GM23248 (cell line): ENCODE results near the gene CACNA1D. TPM values are rescaled to one million over a fixed set of nuclear protein-coding genes. Genes with fewer than 3 reads are reported as not detected.
"Not testable (repeated sequence)": the region's sequence is repeated elsewhere in the genome, so short reads cannot be mapped to it uniquely, and the experiment has no call there.

Source experiments
- DNase-seq: peaks from one replicate; pipeline ENCODE4 v3.0.0-alpha.2; 2015
- H2AFZ ChIP-seq: fragments of 200-600 bp; sonication (generic); 2 replicates; pipeline ENCODE4 v1.6.1; 2016; ENCODE audit warnings: antibody characterized with exemption
- H3F3A ChIP-seq: fragments of 200-600 bp; sonication (generic); 2 replicates; pipeline ENCODE4 v1.6.1; 2016; ENCODE audit warnings: mild to moderate bottlenecking, antibody characterized with exemption, mixed run types; ENCODE audit not compliant: insufficient read depth
- H3K27ac ChIP-seq: fragments of 200-600 bp; sonication (generic); 2 replicates; pipeline ENCODE4 v1.5.1; 2016; ENCODE audit warnings: mild to moderate bottlenecking
- H3K27me3 ChIP-seq: fragments of 200-600 bp; sonication (generic); replicated peaks from 2 replicates; pipeline ENCODE4 v1.6.1; 2016; ENCODE audit warnings: mild to moderate bottlenecking; ENCODE audit not compliant: insufficient read depth
- H3K36me3 ChIP-seq: fragments of 200-600 bp; sonication (generic); 2 replicates; pipeline ENCODE4 v1.6.1; 2016; ENCODE audit warnings: low read depth, mild to moderate bottlenecking
- H3K4me1 ChIP-seq: fragments of 200-600 bp; sonication (generic); 2 replicates; pipeline ENCODE4 v1.6.1; 2016; ENCODE audit warnings: mild to moderate bottlenecking; ENCODE audit not compliant: insufficient read depth
- H3K4me2 ChIP-seq: fragments of 200-600 bp; sonication (generic); one replicate; pipeline ENCODE4 v1.6.1; 2016; ENCODE audit warnings: mild to moderate bottlenecking; ENCODE audit not compliant: unreplicated experiment
- H3K4me3 ChIP-seq: fragments of 200-600 bp; sonication (generic); 2 replicates; pipeline ENCODE4 v1.5.1; 2016; ENCODE audit warnings: mild to moderate bottlenecking
- H3K79me2 ChIP-seq: fragments of 200-600 bp; sonication (generic); 2 replicates; pipeline ENCODE4 v1.6.1; 2016; ENCODE audit warnings: mild to moderate bottlenecking; ENCODE audit not compliant: insufficient read depth
- H3K9ac ChIP-seq: fragments of 200-600 bp; sonication (generic); 2 replicates; pipeline ENCODE4 v1.6.1; 2016; ENCODE audit warnings: mild to moderate bottlenecking
- H3K9me2 ChIP-seq: fragments of 200-600 bp; sonication (generic); 2 replicates; pipeline ENCODE4 v1.6.1; 2016; ENCODE audit warnings: mixed run types, mild to moderate bottlenecking, moderate library complexity; ENCODE audit not compliant: insufficient read depth
- H3K9me3 ChIP-seq: fragments of 200-600 bp; sonication (generic); one replicate; pipeline ENCODE4 v1.6.1; 2017; ENCODE audit warnings: low read depth
- H4K20me1 ChIP-seq: fragments of 200-600 bp; sonication (generic); 2 replicates; pipeline ENCODE4 v1.6.0; 2016; ENCODE audit not compliant: insufficient read depth
- EZH2 ChIP-seq: fragments of 200-600 bp; sonication (generic); IDR thresholded peaks from 2 replicates; pipeline ENCODE4 v1.6.1; 2018; ENCODE audit warnings: antibody characterized with exemption, mild to moderate bottlenecking; ENCODE audit not compliant: insufficient read depth, poor library complexity, severe bottlenecking
- EZH2phosphoT487 ChIP-seq: fragments of 200-600 bp; sonication (generic); IDR thresholded peaks from 2 replicates; pipeline ENCODE4 v1.6.1; 2018; ENCODE audit warnings: antibody characterized with exemption, moderate library complexity, mild to moderate bottlenecking, low read depth; ENCODE audit not compliant: insufficient read depth
- WGBS, 2 experiments: methylation state at CpG; one replicate each; pipeline ENCODE4 v1.1.6; 2015 to 2017; ENCODE audit warnings: low lambda C conversion rate in 2 of 2, low coverage in 1 of 2; ENCODE audit errors: missing lambda C conversion rate in 2 of 2; 5-methylcytosine and 5-hydroxymethylcytosine counted together
- in situ Hi-C: fragments of 300-500 bp; cut with MboI; formaldehyde crosslinking; loops from 2 replicates; pipeline ENCODE4 v1.15.0; 2020
- polyA plus RNA-seq: library from polyadenylated mRNA; unstranded; fragments of >200 nt; fragmentation: Nextera tagmentation; extraction: Ambion mirVana; gene quantifications from 2 replicates; pipeline ENCODE4 v1.2.1, GENCODE V29; 2016
- total RNA-seq: library from RNA; depleted of rRNA; stranded (reverse); fragments of >200 nt; shearing (Covaris generic); gene quantifications from 2 replicates; pipeline ENCODE4 v1.2.3, GENCODE V29; 2014

The CACNA1D gene
- total and polyA plus RNA-seq, 2 experiments from 2014 or later, result not detected

GRCh38 chr3:53658613-53659193, 164.3 kb downstream of the CACNA1D start:
- Histone ChIP-seq H3K27ac (no peak overlapping the region), H3K4me3 (no peak overlapping the region), H3K9me3 (no peaks in the 10 kb centered on the region), H3F3A (no peaks in the 10 kb centered on the region), H3K79me2 (no peaks in the 10 kb centered on the region), H3K9ac (no peak overlapping the region), H3K4me2 (no peak overlapping the region), H3K4me1 (no peaks in the 10 kb centered on the region), H3K36me3 (no peaks in the 10 kb centered on the region), H3K9me2 (no peaks in the 10 kb centered on the region), H2AFZ (no peak overlapping the region), H3K27me3 (no peaks in the 10 kb centered on the region), H4K20me1 (no peaks in the 10 kb centered on the region)
- no peak for DNase-seq
- WGBS, 2 experiments, result 18 to 26% methylated on average over 6 of the region's 6 CpGs
- in situ Hi-C loops, result no loop called here
- TF ChIP-seq EZH2phosphoT487 (no peak), EZH2 (no peak)

- Histone ChIP-seq H3K4me2 (no peak overlapping the region), H3K27ac (no peak overlapping the region), H3K79me2 (no peaks in the 10 kb centered on the region), H3K4me1 (no peaks in the 10 kb centered on the region), H3K27me3 (no peaks in the 10 kb centered on the region), H3F3A (no peaks in the 10 kb centered on the region), H3K9ac (no peak overlapping the region), H3K36me3 (no peaks in the 10 kb centered on the region), H3K9me3 (no peaks in the 10 kb centered on the region), H3K9me2 (no peaks in the 10 kb centered on the region), H3K4me3 (no peak overlapping the region), H4K20me1 (no peaks in the 10 kb centered on the region), H2AFZ (no peak overlapping the region)
- 73 to 75% methylated on average over 7 of the region's 7 CpGs for WGBS, 2 experiments
- no peak for DNase-seq
- in situ Hi-C loops, result no loop called here
- TF ChIP-seq EZH2, result no peak
These were observed 165.6 kb downstream of the CACNA1D start for GRCh38 chr3:53659996-53660395.

GRCh38 chr3:53661480-53661879, 167.1 kb downstream of the CACNA1D start:
- Histone ChIP-seq H3K9me2 (no peaks in the 10 kb centered on the region), H3K27me3 (no peaks in the 10 kb centered on the region), H3K27ac (no peak overlapping the region), H2AFZ (no peak overlapping the region), H4K20me1 (no peaks in the 10 kb centered on the region), H3K36me3 (no peaks in the 10 kb centered on the region), H3K79me2 (no peaks in the 10 kb centered on the region), H3K9me3 (no peaks in the 10 kb centered on the region), H3K4me2 (no peak overlapping the region), H3K9ac (no peak overlapping the region), H3K4me1 (no peaks in the 10 kb centered on the region), H3F3A (no peaks in the 10 kb centered on the region), H3K4me3 (no peak overlapping the region)
- TF ChIP-seq EZH2phosphoT487, result no peak
- TF ChIP-seq EZH2, result no peak
- in situ Hi-C loops, result no loop called here
- WGBS, 2 experiments, result 50 to 56% methylated on average over 5 of the region's 5 CpGs
- no peak for DNase-seq

- H3K27me3 ChIP-seq, in situ Hi-C loops, H3K36me3 ChIP-seq, H2AFZ ChIP-seq, H3K9me3 ChIP-seq, DNase-seq, H3K4me2 ChIP-seq, H3K4me3 ChIP-seq, H4K20me1 ChIP-seq, H3K27ac ChIP-seq, H3F3A ChIP-seq, H3K9me2 ChIP-seq, H3K4me1 ChIP-seq, H3K79me2 ChIP-seq, H3K9ac ChIP-seq: not testable (repeated sequence)
- WGBS, 2 experiments, result 50 to 55% methylated on average over 4 of the region's 4 CpGs
These were observed 170.4 kb downstream of the CACNA1D start for GRCh38 chr3:53664812-53665211.
